Activated CD4-positive, CD25-positive, alpha-beta regulatory T cell (primary cell): Measurements from ENCODE around the gene LDB2.
"Not testable (repeated sequence)": the region's sequence is repeated elsewhere in the genome, so short reads cannot be mapped to it uniquely, and the experiment has no call there.

Source experiments
- DNase-seq, 4 experiments: peaks; one replicate each; lab custom pipeline; 2025; lab: John Stamatoyannopoulos, UW

Gene LDB2

GRCh38 chr4:16897991-16898827, at the start of gene LDB2:
TSS of gene LDB2 (minus strand) at chr4:16898645.
- no peak for DNase-seq

- no peak for DNase-seq
These were observed 44.0 kb upstream of the LDB2 start for GRCh38 chr4:16942491-16942890.

DNA sequence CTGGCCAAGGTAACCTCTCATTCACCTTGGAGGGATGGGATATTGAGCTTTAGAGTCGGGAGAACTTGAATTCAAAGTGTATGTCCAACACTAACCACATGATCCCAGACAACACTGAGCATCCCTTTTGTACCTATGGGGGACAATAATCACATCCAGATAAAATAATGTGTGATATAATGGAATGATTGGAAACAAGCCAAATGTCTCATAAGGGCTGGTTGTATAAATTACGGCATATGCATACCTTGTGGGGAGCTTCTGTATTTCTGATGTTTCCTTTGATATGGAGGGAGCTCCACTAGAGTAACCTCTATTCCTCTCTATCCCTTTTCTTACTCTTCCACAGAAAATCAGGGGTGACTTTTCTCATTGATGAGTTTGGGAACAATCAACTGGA, 40.7 kb upstream of the LDB2 start:
- no peak for DNase-seq

- no peak for DNase-seq
These were observed 40.1 kb upstream of the LDB2 start for GRCh38 chr4:16938512-16939040.

DNA sequence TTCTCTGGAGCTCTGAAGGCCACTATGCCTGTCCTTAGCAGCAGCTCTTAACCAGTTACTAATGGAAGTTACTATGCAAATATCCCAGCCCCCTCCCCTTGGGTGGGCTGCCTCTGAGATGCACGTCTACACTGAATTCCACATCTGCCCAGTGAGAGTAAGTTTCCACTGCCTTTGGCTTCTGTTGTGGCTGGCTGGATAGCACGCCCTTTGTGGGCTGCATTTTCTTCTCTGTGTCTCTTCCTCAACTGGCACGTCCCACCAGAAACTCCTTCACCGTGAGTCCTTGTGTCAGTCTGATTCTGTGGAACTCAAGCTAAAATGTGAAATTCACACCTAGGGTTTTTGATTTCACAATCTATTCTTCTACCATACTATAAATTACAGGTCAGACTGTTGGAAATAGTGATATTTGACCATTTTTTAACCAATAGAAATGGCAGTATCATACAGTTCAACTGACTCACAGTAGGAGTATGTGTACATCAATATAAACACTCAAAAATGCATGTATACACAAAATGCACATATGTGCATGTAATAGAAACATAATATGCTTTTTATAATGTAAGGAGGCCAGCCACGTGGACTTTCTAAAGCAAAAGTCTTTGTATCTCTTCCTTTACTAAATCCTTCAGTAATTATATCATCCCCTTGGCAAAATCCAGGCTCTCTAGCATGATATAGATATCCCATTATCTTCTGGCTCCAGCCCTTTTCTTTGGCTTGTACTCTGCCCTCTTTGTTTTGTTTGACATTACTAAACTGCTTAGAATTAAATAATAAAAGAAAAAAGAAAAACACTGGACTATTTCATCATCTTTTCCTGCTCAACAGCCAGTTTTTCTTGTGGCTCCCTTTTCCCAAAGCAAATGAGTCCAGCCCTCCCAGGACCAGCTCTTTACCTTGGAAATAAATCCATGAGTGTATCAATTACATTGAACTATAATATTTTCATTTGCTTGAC, 33.2 kb upstream of the LDB2 start:
- DNase-seq, result no peak

GRCh38 chr4:16926214-16926613, 27.8 kb upstream of the LDB2 start:
- no peak for DNase-seq

- DNase-seq, result not testable (repeated sequence)
These were observed 20.3 kb upstream of the LDB2 start for GRCh38 chr4:16918716-16919115.

- DNase-seq, result peak; percentile 4 to 29 (median 12)
These were observed 18.4 kb upstream of the LDB2 start for GRCh38 chr4:16916719-16917337.

DNA sequence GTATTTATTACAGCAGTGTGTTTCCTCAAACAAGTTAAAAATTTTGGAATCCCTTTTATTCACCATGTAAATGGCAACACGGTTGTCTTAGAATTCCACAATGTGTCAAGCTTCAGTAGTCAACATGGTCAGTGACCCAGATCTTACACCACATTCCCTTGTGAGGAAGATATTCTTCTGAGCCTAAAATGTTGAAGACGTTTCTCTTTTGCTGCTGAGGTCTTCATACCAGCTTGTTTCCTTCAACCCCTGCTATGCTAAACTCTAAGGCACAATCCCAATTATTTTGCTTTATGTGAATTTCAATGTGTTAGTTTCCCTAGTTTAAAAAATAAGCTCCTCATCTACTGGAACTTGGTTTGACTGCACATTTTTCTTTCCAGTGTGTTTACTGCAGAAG, 17.6 kb upstream of the LDB2 start:
- DNase-seq, result no peak

DNA sequence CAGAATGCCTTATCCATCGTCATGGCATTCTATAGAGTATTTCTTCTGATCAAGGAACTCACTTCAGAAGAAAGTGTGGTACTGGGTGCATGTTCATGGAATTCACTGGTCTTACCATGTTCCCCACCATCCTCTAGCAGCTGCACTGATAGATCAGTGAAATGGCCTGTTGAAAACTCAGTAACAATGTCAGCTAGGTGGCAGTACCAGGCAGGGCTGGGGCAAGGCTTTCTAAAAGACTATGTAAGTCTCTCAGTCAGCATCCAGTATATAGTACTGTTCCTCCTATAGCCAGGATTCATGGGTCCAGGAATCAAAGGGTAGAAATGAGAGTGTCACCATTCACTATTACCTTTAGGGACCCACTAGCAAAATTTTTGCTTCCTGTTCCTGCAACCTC, 15.8 kb upstream of the LDB2 start:
- DNase-seq, result no peak

- DNase-seq, result no peak
These were observed 14.5 kb upstream of the LDB2 start for GRCh38 chr4:16912896-16913295.

- DNase-seq, result no peak
These were observed 10.8 kb upstream of the LDB2 start for GRCh38 chr4:16909281-16909680.

- no peak for DNase-seq
These were observed 10.1 kb upstream of the LDB2 start for GRCh38 chr4:16908377-16909021.

GRCh38 chr4:16900325-16900724, 1.9 kb upstream of the LDB2 start:
- no peak for DNase-seq

DNA sequence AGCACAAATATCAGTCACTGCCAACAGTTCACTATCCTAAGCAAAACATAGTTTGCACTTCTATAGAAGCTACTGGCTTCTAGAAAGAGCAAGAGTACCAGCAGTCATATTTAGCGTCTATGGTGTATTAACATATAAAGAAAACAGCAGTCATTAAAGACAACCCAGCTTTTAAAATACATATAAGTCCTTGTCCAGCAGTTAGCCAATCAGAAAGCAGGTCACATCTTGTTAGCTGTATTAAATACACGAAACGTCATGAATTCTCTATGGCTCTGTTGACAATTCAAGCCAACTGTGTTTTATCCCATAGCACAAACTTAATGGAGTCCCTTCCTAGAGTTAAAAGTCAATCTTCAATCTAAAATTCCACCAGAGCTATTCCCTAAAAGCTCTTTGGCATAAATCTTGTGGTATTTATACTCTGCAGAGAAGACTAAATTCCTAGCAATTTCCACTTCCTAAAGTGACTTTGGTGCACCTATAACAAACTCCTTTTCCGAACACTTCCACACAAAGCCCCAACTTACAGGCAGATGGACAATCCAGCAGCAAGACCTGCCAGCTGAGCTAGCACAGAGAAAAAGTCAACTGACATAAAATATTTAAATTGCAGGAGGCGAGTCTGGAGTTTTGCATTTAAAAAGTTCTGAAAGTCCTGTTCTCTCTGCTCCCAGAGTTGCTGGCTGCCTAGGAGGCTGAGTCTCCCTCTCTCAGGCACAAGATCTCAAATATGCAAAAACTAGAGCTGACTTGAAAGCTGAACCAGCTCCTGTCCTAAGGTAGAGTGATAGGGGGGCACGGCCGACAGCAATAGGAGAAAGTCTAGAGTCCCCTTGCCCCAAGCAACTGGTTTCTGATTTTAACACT, 1.3 kb downstream of the LDB2 start:
- no peak for DNase-seq

DNA sequence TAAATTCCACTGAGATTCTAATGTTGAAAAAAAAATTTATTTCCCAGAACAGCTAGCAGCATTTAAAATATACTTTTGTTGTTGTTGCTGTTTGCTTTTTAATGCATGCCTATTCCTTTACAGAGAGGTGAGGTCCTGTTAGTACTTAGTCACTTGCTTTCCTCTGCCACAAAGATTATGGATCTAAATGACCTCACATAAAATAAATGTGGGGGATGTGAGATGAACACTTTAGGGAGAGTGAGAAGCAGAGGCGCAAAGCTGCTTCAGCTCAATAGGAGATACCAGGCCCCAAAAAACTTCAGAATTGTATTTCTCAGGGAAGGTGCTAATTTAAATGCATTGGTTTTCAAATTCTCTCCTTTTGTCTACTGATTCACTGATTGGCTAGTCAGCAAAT, 4.0 kb downstream of the LDB2 start:
- no peak for DNase-seq

DNA sequence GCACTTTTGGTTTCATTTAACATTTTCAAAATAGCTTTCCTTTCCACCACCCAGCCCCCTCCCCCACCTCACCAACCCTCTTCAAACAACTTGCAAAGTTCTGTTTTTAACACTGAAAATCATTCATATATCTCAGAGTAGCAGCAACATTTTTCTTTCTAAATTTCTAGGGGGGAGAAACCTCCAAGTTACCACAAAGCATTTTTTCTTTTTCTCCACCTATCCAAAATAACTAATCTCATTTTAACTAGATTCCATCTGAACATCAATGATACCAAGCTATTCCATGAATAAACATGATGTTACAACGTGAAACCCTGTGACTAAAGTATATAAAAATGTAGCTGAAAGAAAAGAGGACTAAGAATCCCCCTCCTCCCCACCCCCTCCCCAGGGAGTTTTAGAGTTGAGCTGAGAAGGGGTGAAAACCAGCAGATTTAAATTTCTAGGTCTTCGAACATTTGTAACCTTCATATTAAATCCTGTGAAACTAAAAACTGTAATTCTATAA, 5.2 kb downstream of the LDB2 start:
- no peak for DNase-seq

DNA sequence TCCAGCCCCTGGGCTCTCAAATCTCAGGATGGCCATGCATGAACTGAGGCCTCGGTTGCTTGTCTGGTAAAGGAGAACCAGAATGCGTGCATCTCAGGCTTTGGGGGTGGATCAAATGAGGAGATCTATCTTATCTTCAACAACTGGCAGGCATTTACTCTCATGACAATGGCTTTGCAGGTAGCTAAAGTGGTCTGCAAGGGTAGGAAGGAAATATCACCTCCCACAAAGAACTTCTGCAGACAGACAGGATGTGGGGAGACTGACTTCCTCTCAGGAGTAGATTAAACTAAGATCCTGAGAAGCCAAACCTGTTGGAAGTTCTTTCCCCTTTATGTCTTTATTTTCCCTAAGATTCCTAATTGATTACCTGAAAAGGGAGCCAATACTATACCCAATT, 7.8 kb downstream of the LDB2 start:
- no peak for DNase-seq

DNA sequence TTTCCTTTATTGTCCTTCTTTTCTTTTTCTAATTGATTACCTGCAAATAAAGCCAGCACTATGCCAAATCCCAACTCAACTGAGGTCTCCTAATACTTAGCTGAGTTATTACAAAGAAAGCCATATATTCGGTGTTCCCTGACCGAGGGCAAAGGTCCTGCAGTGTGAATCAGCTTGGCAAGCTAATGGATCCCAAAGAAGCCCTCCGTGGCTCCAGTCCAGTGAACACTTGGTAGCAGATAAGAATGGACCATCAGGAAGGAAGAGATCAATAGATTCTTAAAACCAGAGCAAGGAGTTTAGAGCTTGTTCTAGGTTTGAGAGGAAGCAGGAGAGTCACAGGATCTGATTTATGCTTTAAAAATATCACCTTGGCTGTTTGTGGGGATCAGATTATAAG, 8.5 kb downstream of the LDB2 start:
- DNase-seq, result no peak

GRCh38 chr4:16887887-16888286, 10.6 kb downstream of the LDB2 start:
- DNase-seq, result no peak
